Nephron (organoid): Measurements from ENCODE around the gene CTCF.

Experiments
- H3K27ac Mint-ChIP-seq, 3 experiments: 2 replicates each; pipeline ENCODE4 v1.8.0; 2020; ENCODE audit warnings: mixed read lengths in 3 of 3, mild to moderate bottlenecking in 2 of 3, moderate library complexity in 1 of 3
- H3K27me3 Mint-ChIP-seq: 2 replicates; pipeline ENCODE4 v1.8.0; 2021; ENCODE audit warnings: low read depth, mild to moderate bottlenecking, moderate library complexity, mixed read lengths
- H3K36me3 Mint-ChIP-seq: 2 replicates; pipeline ENCODE4 v1.8.0; 2020; ENCODE audit warnings: low read depth, mixed read lengths
- H3K4me1 Mint-ChIP-seq: 2 replicates; pipeline ENCODE4 v1.8.0; 2020; ENCODE audit warnings: mixed read lengths
- H3K4me3 Mint-ChIP-seq, 3 experiments: 2 replicates each; pipeline ENCODE4 v1.8.0; 2020; ENCODE audit warnings: mild to moderate bottlenecking in 3 of 3, mixed read lengths in 3 of 3, moderate library complexity in 2 of 3
- H3K9me3 Mint-ChIP-seq: 2 replicates; pipeline ENCODE4 v1.8.0; 2020; ENCODE audit warnings: mixed read lengths
- CTCF ChIP-seq, 3 experiments: fragments of 200-600 bp; sonication (generic); IDR thresholded peaks; one replicate each; pipeline ENCODE4 v1.5.0; 2021; ENCODE audit warnings: antibody characterized with exemption in 3 of 3; ENCODE audit not compliant: unreplicated experiment in 3 of 3

The CTCF gene

GRCh38 chr16:67685388-67686112 is 123.2 kb downstream of the CTCF start:
- no peak overlapping the region for H3K4me3 Mint-ChIP-seq
- no peak for TF ChIP-seq CTCF (IDR thresholded peaks at IDR 0.05; ENCODE audit: unreplicated experiment in 3 of 3)
- no peaks in the 10 kb centered on the region for H3K4me1 Mint-ChIP-seq
- peaks cover 26% of the 10 kb centered on the region for H3K36me3 Mint-ChIP-seq
- no peak overlapping the region for H3K27ac Mint-ChIP-seq
- H3K27me3 Mint-ChIP-seq = no peaks in the 10 kb centered on the region
- H3K9me3 Mint-ChIP-seq = no peaks in the 10 kb centered on the region
